ENCODE measurements around the gene PRADC1. TPM values are rescaled to one million over a fixed set of nuclear protein-coding genes. Genes with fewer than 3 reads are reported as not detected.

Gene PRADC1
- total RNA-seq, 2 experiments from 2014 or later, result 11.8 to 12.1 TPM

GRCh38 chr2:73250872-73251846 is 18.1 kb upstream of the PRADC1 start:
- DNase-seq (no peak), ATAC-seq (no peak)
- Mint-ChIP-seq H3K9me3 (ENCODE audit: low read depth) (no peaks in the 10 kb centered on the region), H3K4me1 (peaks cover 4% of the 10 kb centered on the region), H3K36me3 (ENCODE audit: low read depth) (peaks cover 59% of the 10 kb centered on the region), H3K27me3 (no peaks in the 10 kb centered on the region), H3K4me3 (no peak overlapping the region), H3K27ac (no peak overlapping the region)
- CTCF ChIA-PET, result interaction anchor here (0.6 to 1.9 kb wide), 4 partner anchors 11 to 1265 kb away, joined by 3 to 8 read pairs (median 3); no protein-coding TSS in a partner anchor
- POLR2A ChIA-PET, result interaction anchor here (0.6 kb wide), 1 partner anchor 8 kb away, joined by 3 read pairs; no protein-coding TSS in a partner anchor
- intact Hi-C loops (cut with DNase I, micrococcal nuclease), result no loop called here

- H3K27ac Mint-ChIP-seq, result peak overlapping the region; percentile 23
- H3K9me3 Mint-ChIP-seq (ENCODE audit: low read depth), result no peaks in the 10 kb centered on the region
- ATAC-seq (no peak), DNase-seq (no peak)
- CTCF ChIA-PET, result interaction anchor here (1.9 kb wide), 1 partner anchor 11 kb away, joined by 8 read pairs; no protein-coding TSS in a partner anchor
- H3K4me1 Mint-ChIP-seq, result peaks cover 4% of the 10 kb centered on the region
- no peaks in the 10 kb centered on the region for H3K27me3 Mint-ChIP-seq
- no peak overlapping the region for H3K4me3 Mint-ChIP-seq
- intact Hi-C loops (cut with DNase I, micrococcal nuclease), result no loop called here
- POLR2A ChIA-PET, result no interaction called here
- H3K36me3 Mint-ChIP-seq (ENCODE audit: low read depth), result peaks cover 69% of the 10 kb centered on the region
Measured at GRCh38 chr2:73249636-73250035, 16.6 kb upstream of the PRADC1 start.

GRCh38 chr2:73246850-73247249 is 13.8 kb upstream of the PRADC1 start:
- ChIA-PET POLR2A (interaction anchor here (0.6 kb wide), 1 partner anchor 822 kb away, joined by 4 read pairs; no protein-coding TSS in a partner anchor), CTCF (interaction anchor here (0.9 to 1.2 kb wide), 3 partner anchors 8 to 43 kb away, joined by 3 to 4 read pairs (median 4); partner anchors contain the start of gene CCT7)
- H3K36me3 Mint-ChIP-seq (ENCODE audit: low read depth), result peaks cover 81% of the 10 kb centered on the region
- H3K4me1 Mint-ChIP-seq, result peaks cover 10% of the 10 kb centered on the region
- no peak overlapping the region for H3K4me3 Mint-ChIP-seq
- no peaks in the 10 kb centered on the region for H3K9me3 Mint-ChIP-seq (ENCODE audit: low read depth)
- no peaks in the 10 kb centered on the region for H3K27me3 Mint-ChIP-seq
- DNase-seq (no peak), ATAC-seq (no peak)
- H3K27ac Mint-ChIP-seq, result peak overlapping the region; percentile 12
- intact Hi-C loops (cut with DNase I, micrococcal nuclease), result no loop called here

- CTCF ChIA-PET, result interaction anchor here (0.8 to 1.2 kb wide), 6 partner anchors 9 to 377 kb away, joined by 3 to 7 read pairs (median 3); no protein-coding TSS in a partner anchor
- no peaks in the 10 kb centered on the region for H3K27me3 Mint-ChIP-seq
- H3K27ac Mint-ChIP-seq, result peak overlapping the region; percentile 32
- ATAC-seq (peak; percentile 69), DNase-seq (no peak)
- POLR2A ChIA-PET, result interaction anchor here (1.0 to 1.6 kb wide), 3 partner anchors 10 to 12 kb away, joined by 4 to 5 read pairs (median 5); partner anchors contain the start of genes CCT7 and PRADC1
- no peaks in the 10 kb centered on the region for H3K9me3 Mint-ChIP-seq (ENCODE audit: low read depth)
- H3K36me3 Mint-ChIP-seq (ENCODE audit: low read depth), result peaks cover 73% of the 10 kb centered on the region
- intact Hi-C loops (cut with DNase I, micrococcal nuclease), result no loop called here
- H3K4me1 Mint-ChIP-seq, result peaks cover 16% of the 10 kb centered on the region
- no peak overlapping the region for H3K4me3 Mint-ChIP-seq
Measured at GRCh38 chr2:73244580-73244979, 11.5 kb upstream of the PRADC1 start.

GRCh38 chr2:73243884-73244570 is 11.0 kb upstream of the PRADC1 start:
- peaks cover 73% of the 10 kb centered on the region for H3K36me3 Mint-ChIP-seq (ENCODE audit: low read depth)
- ChIA-PET CTCF (interaction anchor here (0.9 to 1.2 kb wide), 5 partner anchors 8 to 376 kb away, joined by 3 to 7 read pairs (median 3); no protein-coding TSS in a partner anchor), POLR2A (interaction anchor here (1.0 to 1.6 kb wide), 3 partner anchors 10 to 11 kb away, joined by 4 to 5 read pairs (median 5); partner anchors contain the start of genes CCT7 and PRADC1)
- DNase-seq, result no peak
- ATAC-seq, result no peak
- no peak overlapping the region for H3K4me3 Mint-ChIP-seq
- intact Hi-C loops (cut with DNase I, micrococcal nuclease), result no loop called here
- no peaks in the 10 kb centered on the region for H3K27me3 Mint-ChIP-seq
- H3K9me3 Mint-ChIP-seq (ENCODE audit: low read depth), result no peaks in the 10 kb centered on the region
- H3K4me1 Mint-ChIP-seq, result peaks cover 22% of the 10 kb centered on the region
- peak overlapping the region; percentile 70 for H3K27ac Mint-ChIP-seq

- peaks cover 71% of the 10 kb centered on the region for H3K36me3 Mint-ChIP-seq (ENCODE audit: low read depth)
- ATAC-seq (no peak), DNase-seq (no peak)
- H3K9me3 Mint-ChIP-seq (ENCODE audit: low read depth), result no peaks in the 10 kb centered on the region
- H3K4me3 Mint-ChIP-seq, result no peak overlapping the region
- ChIA-PET CTCF (interaction anchor here (1.5 to 3.1 kb wide), 2 partner anchors 25 to 27 kb away, joined by 5 to 12 read pairs; no protein-coding TSS in a partner anchor), POLR2A (no interaction called here)
- no peak overlapping the region for H3K27ac Mint-ChIP-seq
- intact Hi-C loops (cut with DNase I, micrococcal nuclease), result loop anchor here in 1 of 2 experiments (10.0 kb wide), 1 partner anchor 685 kb away; the partner anchor contains the start of gene DGUOK
- H3K27me3 Mint-ChIP-seq, result no peaks in the 10 kb centered on the region
- H3K4me1 Mint-ChIP-seq, result peaks cover 49% of the 10 kb centered on the region
Measured at GRCh38 chr2:73239776-73240175, 6.7 kb upstream of the PRADC1 start.

GRCh38 chr2:73238976-73239375 is 5.9 kb upstream of the PRADC1 start:
- ChIA-PET POLR2A (no interaction called here), CTCF (interaction anchor here (0.9 to 3.1 kb wide), 5 partner anchors 9 to 52 kb away, joined by 3 to 12 read pairs (median 5); no protein-coding TSS in a partner anchor)
- Mint-ChIP-seq H3K27ac (no peak overlapping the region), H3K36me3 (ENCODE audit: low read depth) (peaks cover 65% of the 10 kb centered on the region), H3K9me3 (ENCODE audit: low read depth) (no peaks in the 10 kb centered on the region), H3K4me1 (peaks cover 45% of the 10 kb centered on the region), H3K4me3 (no peak overlapping the region), H3K27me3 (no peaks in the 10 kb centered on the region)
- ATAC-seq, result no peak
- intact Hi-C loops (cut with DNase I, micrococcal nuclease), result loop anchor here in 1 of 2 experiments (10.0 kb wide), 1 partner anchor 686 kb away; the partner anchor contains the start of gene DGUOK
- no peak for DNase-seq

GRCh38 chr2:73238149-73238548 is 5.1 kb upstream of the PRADC1 start:
- Mint-ChIP-seq H3K4me3 (no peak overlapping the region), H3K36me3 (ENCODE audit: low read depth) (peaks cover 58% of the 10 kb centered on the region), H3K27ac (peak overlapping the region; percentile 80), H3K4me1 (peaks cover 43% of the 10 kb centered on the region), H3K9me3 (ENCODE audit: low read depth) (no peaks in the 10 kb centered on the region), H3K27me3 (no peaks in the 10 kb centered on the region)
- POLR2A ChIA-PET, result no interaction called here
- no peak for DNase-seq
- no peak for ATAC-seq
- CTCF ChIA-PET, result interaction anchor here (0.5 to 3.1 kb wide), 4 partner anchors 12 to 53 kb away, joined by 3 to 12 read pairs (median 6); no protein-coding TSS in a partner anchor
- intact Hi-C loops (cut with DNase I, micrococcal nuclease), result loop anchor here in 1 of 2 experiments (10.0 kb wide), 1 partner anchor 687 kb away; the partner anchor contains the start of gene DGUOK

GRCh38 chr2:73237168-73237567 is 4.1 kb upstream of the PRADC1 start:
- no peak for ATAC-seq
- POLR2A ChIA-PET, result interaction anchor here (0.6 to 0.8 kb wide), 2 partner anchors 8 to 126 kb away, joined by 3 to 4 read pairs; no protein-coding TSS in a partner anchor
- no peaks in the 10 kb centered on the region for H3K9me3 Mint-ChIP-seq (ENCODE audit: low read depth)
- peak overlapping the region; percentile 92 for H3K4me3 Mint-ChIP-seq
- H3K4me1 Mint-ChIP-seq, result peaks cover 48% of the 10 kb centered on the region
- peaks cover 51% of the 10 kb centered on the region for H3K36me3 Mint-ChIP-seq (ENCODE audit: low read depth)
- no peaks in the 10 kb centered on the region for H3K27me3 Mint-ChIP-seq
- intact Hi-C loops (cut with DNase I, micrococcal nuclease), result loop anchor here in 1 of 2 experiments (10.0 kb wide), 1 partner anchor 688 kb away; the partner anchor contains the start of gene DGUOK
- CTCF ChIA-PET, result interaction anchor here (2.0 to 5.3 kb wide), 4 partner anchors 13 to 54 kb away, joined by 5 to 33 read pairs (median 10); no protein-coding TSS in a partner anchor
- DNase-seq, result no peak
- peak overlapping the region; percentile 79 for H3K27ac Mint-ChIP-seq

- Mint-ChIP-seq H3K27me3 (no peaks in the 10 kb centered on the region), H3K27ac (peak overlapping the region; percentile 98), H3K4me3 (peak overlapping the region; percentile 92), H3K9me3 (ENCODE audit: low read depth) (no peaks in the 10 kb centered on the region), H3K4me1 (peaks cover 49% of the 10 kb centered on the region), H3K36me3 (ENCODE audit: low read depth) (peaks cover 45% of the 10 kb centered on the region)
- intact Hi-C loops (cut with DNase I, micrococcal nuclease), result loop anchor here (2.0 to 10.0 kb wide), 5 partner anchors 49 to 1219 kb away; partner anchors contain the start of genes ALMS1 (in 1 of the 2), DGUOK (in 1 of the 2), FBXO41 (in 1 of the 2) and INO80B (in 1 of the 2)
- POLR2A ChIA-PET, result interaction anchor here (2.0 kb wide), 1 partner anchor 502 kb away, joined by 5 read pairs; the partner anchor contains the start of gene TPRKB
- DNase-seq (no peak), ATAC-seq (no peak)
- CTCF ChIA-PET, result interaction anchor here (0.6 to 5.5 kb wide), 12 partner anchors 9 to 762 kb away, joined by 3 to 37 read pairs (median 4); partner anchors contain the start of gene SMYD5
Measured at GRCh38 chr2:73235315-73236028, 2.4 kb upstream of the PRADC1 start.
